Measurements from ENCODE around the gene LRRC56. TPM values are rescaled to one million over a fixed set of nuclear protein-coding genes. Genes with fewer than 3 reads are reported as not detected.
A peak's percentile ranks its signal among the peaks of the same experiment; 100 is the strongest.

Gene LRRC56
- total and polyA plus RNA-seq, 2 of the 13 experiments (the other 11 are each of a cell fraction or from before 2014, with no cell fraction given), result 0.11 to 0.29 TPM

DNA sequence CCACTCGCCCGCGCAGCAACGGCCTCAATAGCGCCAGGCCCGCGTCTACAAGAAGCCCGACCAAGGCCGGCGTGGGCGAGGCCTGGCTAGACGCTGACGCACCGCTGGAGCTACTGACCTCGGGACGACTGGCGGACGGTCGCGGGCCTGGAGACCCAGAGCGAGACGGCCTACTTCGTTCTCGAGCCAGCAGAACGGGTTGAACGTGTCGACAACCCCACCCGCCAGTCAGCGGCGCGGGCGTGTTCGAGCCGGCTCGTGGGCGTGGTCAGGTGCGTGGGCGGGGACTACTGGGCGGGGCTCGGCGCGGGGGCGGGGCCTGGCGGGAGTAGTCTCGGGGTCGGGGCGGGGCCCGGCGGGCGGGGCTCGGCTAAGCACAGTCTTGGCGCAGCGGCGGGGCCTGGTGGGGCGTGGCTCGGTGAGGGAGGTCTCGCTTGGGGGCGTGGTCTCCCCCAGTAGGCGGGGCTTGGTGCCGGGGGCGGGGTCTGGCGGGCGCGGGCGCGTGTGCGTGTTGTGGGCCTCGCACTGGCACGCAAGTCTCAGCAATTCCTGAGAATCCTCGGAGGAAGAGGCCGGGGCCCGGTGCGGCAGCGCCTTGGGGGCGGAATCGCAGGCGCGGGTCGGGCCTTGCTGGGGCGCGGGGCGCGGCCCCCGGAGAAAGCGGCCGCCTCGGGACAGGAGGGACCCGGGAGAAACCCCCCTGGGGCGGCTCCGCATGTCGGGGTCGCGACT, 30.2 kb upstream of the LRRC56 start, which contains the start of gene RNH1 (continued):
- TF ChIP-seq TAF15 (IDR thresholded peaks at IDR 0.05; ENCODE audit: low read depth, low read length, poor library complexity, severe bottlenecking), result no peak
- no peak for TF ChIP-seq ZC3H4 (CRISPR knock-in tag; IDR thresholded peaks at IDR 0.05; ENCODE audit: borderline replicate concordance)
- no peak for TF ChIP-seq MAFG (CRISPR knock-in tag; IDR thresholded peaks at IDR 0.05)
- no peak for TF ChIP-seq ZNF180 (CRISPR knock-in tag; IDR thresholded peaks at IDR 0.05; ENCODE audit: borderline replicate concordance, low read depth)
- no peak for TF ChIP-seq HES4 (CRISPR knock-in tag; IDR thresholded peaks at IDR 0.05; ENCODE audit: borderline replicate concordance)
- TF ChIP-seq ZBTB3 (CRISPR knock-in tag; IDR thresholded peaks at IDR 0.05; ENCODE audit: borderline replicate concordance, low read depth), result no peak
- TF ChIP-seq, protein P1, sequence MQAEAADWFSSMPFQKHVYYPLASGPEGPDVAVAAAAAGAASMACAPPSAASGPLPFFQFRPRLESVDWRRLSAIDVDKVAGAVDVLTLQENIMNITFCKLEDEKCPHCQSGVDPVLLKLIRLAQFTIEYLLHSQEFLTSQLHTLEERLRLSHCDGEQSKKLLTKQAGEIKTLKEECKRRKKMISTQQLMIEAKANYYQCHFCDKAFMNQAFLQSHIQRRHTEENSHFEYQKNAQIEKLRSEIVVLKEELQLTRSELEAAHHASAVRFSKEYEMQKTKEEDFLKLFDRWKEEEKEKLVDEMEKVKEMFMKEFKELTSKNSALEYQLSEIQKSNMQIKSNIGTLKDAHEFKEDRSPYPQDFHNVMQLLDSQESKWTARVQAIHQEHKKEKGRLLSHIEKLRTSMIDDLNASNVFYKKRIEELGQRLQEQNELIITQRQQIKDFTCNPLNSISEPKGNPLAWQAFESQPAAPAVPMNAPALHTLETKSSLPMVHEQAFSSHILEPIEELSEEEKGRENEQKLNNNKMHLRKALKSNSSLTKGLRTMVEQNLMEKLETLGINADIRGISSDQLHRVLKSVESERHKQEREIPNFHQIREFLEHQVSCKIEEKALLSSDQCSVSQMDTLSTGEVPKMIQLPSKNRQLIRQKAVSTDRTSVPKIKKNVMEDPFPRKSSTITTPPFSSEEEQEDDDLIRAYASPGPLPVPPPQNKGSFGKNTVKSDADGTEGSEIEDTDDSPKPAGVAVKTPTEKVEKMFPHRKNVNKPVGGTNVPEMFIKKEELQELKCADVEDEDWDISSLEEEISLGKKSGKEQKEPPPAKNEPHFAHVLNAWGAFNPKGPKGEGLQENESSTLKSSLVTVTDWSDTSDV (CRISPR knock-in tag; IDR thresholded peaks at IDR 0.05), result 0 out of 2 replicates have a peak, but pooled peaks have one; percentile 33
- TF ChIP-seq ZNF766 (CRISPR knock-in tag; IDR thresholded peaks at IDR 0.05; ENCODE audit: borderline replicate concordance), result peak; percentile 9; the same call in 1 of the 2 replicates
- TF ChIP-seq, protein P2, sequence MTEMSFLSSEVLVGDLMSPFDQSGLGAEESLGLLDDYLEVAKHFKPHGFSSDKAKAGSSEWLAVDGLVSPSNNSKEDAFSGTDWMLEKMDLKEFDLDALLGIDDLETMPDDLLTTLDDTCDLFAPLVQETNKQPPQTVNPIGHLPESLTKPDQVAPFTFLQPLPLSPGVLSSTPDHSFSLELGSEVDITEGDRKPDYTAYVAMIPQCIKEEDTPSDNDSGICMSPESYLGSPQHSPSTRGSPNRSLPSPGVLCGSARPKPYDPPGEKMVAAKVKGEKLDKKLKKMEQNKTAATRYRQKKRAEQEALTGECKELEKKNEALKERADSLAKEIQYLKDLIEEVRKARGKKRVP (CRISPR knock-in tag; IDR thresholded peaks at IDR 0.05), result no peak
- TF ChIP-seq NBN (conservative IDR thresholded peaks at IDR 0.05), result no peak
- no peak for TF ChIP-seq ZNF30 (CRISPR knock-in tag; IDR thresholded peaks at IDR 0.05)
- TF ChIP-seq SETDB1 (CRISPR knock-in tag; IDR thresholded peaks at IDR 0.05; ENCODE audit: borderline replicate concordance), result no peak
- TF ChIP-seq, protein P3, sequence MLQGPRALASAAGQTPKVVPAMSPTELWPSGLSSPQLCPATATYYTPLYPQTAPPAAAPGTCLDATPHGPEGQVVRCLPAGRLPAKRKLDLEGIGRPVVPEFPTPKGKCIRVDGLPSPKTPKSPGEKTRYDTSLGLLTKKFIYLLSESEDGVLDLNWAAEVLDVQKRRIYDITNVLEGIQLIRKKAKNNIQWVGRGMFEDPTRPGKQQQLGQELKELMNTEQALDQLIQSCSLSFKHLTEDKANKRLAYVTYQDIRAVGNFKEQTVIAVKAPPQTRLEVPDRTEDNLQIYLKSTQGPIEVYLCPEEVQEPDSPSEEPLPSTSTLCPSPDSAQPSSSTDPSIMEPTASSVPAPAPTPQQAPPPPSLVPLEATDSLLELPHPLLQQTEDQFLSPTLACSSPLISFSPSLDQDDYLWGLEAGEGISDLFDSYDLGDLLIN (CRISPR knock-in tag; IDR thresholded peaks at IDR 0.05; ENCODE audit: borderline replicate concordance), result no peak
- no peak for TF ChIP-seq ZBTB20 (CRISPR knock-in tag; IDR thresholded peaks at IDR 0.05; ENCODE audit: borderline replicate concordance, low read depth)
- TF ChIP-seq, protein P4, sequence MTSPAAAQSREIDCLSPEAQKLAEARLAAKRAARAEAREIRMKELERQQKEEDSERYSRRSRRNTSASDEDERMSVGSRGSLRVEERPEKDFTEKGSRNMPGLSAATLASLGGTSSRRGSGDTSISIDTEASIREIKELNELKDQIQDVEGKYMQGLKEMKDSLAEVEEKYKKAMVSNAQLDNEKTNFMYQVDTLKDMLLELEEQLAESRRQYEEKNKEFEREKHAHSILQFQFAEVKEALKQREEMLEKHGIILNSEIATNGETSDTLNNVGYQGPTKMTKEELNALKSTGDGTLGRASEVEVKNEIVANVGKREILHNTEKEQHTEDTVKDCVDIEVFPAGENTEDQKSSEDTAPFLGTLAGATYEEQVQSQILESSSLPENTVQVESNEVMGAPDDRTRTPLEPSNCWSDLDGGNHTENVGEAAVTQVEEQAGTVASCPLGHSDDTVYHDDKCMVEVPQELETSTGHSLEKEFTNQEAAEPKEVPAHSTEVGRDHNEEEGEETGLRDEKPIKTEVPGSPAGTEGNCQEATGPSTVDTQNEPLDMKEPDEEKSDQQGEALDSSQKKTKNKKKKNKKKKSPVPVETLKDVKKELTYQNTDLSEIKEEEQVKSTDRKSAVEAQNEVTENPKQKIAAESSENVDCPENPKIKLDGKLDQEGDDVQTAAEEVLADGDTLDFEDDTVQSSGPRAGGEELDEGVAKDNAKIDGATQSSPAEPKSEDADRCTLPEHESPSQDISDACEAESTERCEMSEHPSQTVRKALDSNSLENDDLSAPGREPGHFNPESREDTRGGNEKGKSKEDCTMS (CRISPR knock-in tag; conservative IDR thresholded peaks at IDR 0.05), result no peak
- no peak for TF ChIP-seq TEAD3 (CRISPR knock-in tag; optimal IDR thresholded peaks at IDR 0.05; ENCODE audit: borderline replicate concordance)
- TF ChIP-seq E2F5 (CRISPR knock-in tag; conservative IDR thresholded peaks at IDR 0.05), result 0 out of 2 replicates have a peak, but pooled peaks have one; percentile 13
- TF ChIP-seq MYNN (CRISPR knock-in tag; IDR thresholded peaks at IDR 0.05; ENCODE audit: low read depth), result no peak
- TF ChIP-seq BCL6 (CRISPR knock-in tag; IDR thresholded peaks at IDR 0.05), result no peak
- no peak for TF ChIP-seq JUNB (CRISPR knock-in tag; IDR thresholded peaks at IDR 0.05; ENCODE audit: borderline replicate concordance)
- TF ChIP-seq ZIK1 (CRISPR knock-in tag; IDR thresholded peaks at IDR 0.05; ENCODE audit: borderline replicate concordance, low read depth), result 0 out of 2 replicates have a peak, but pooled peaks have one; percentile 16
